ENCODE results near the gene LRRC31. TPM values are rescaled to one million over a fixed set of nuclear protein-coding genes. Genes with fewer than 3 reads are reported as not detected.
A peak's percentile ranks its signal among the peaks of the same experiment; 100 is the strongest.

Gene LRRC31
- polyA plus RNA-seq (2012; rRNA removed) = not detected in 2 replicates
- polyA plus RNA-seq (2012; cell fraction: cytosol; rRNA removed) = not detected in 2 replicates
- polyA plus RNA-seq (2012; cell fraction: nucleus; rRNA removed) = not detected in 2 replicates

DNA sequence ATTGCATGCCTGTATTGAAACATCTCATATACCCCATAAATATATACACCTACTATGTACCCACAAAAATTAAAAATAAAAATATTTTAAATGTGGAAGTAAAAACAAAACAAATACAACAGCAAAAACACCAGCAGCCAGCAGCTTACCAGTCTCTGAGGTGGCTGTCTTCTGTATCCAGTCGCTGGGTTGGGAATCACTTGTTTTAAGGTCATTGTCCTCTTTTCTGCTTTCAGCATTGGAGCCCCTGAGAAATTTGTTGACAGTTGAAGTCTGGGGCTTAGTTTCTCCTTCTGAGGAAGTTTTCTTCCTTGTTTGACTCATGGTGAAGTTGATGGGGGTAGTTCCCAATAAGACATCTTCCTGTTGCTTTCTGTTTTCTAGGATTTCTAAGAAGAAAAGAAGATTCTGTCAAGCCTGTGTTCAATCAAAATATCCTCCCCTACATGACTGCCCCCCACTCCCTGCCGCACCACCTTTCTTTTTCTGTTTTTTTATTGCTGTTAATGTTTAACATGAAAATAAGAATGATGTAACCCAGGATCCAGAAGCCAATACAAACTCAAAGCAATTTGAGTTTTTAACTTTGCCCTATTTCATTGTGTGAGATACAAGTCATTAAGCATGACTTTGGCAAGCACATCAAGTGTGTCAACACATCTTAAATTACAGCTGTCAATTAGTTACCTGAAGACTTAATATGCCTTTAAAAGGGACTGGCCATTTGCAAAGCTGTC lies at the start of gene LRRC31:
Gene LRRC31, minus strand, starts transcription at position 452 of the 737 bp plus-strand sequence. Its CDS starts 128 bp downstream, at position 324.
- CTCF ChIA-PET = no interaction called here
- H3K27me3 ChIP-seq (ENCODE audit: insufficient read depth) = no peaks in the 10 kb centered on the region; the same call in 1 of the 2 replicates

DNA sequence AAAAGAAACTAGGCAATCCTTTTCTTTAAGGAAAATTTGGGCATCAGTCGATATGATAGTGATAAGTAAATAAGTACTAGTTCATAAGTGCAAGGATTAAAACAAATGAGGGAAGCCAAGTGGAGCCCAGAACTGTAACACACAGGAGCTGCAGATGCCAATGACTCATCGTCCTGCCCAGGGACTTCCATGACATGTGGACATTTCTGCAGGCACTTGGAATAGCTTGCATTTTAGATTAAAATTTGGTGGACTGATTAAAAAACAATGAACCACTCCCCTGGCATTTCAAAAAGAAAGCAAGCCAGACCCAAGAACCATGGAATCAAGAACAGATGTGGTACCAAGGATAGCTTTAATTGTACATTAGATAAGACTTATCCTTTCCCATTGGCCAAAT lies 44.6 kb upstream of the LRRC31 start:
- H3K4me1 ChIP-seq (ENCODE audit: control insufficient read depth in 1 of 2, insufficient read depth in 2 of 2, low read depth in 1 of 2, low read length in 1 of 2) = no peaks in the 10 kb centered on the region; a peak in 2 of 4 replicates
- DNase-seq = peak; percentile 15
- no peaks in the 10 kb centered on the region for H3K9me3 ChIP-seq
- no peaks in the 10 kb centered on the region for H4K20me1 ChIP-seq (ENCODE audit: insufficient read depth)
- H3K27ac ChIP-seq (ENCODE audit: low read depth in 2 of 2, low read length in 1 of 2) = no peak overlapping the region
- no peak overlapping the region for H3K4me2 ChIP-seq
- POLR2A ChIA-PET = no interaction called here
- H3K4me3 ChIP-seq (ENCODE audit: low read depth in 2 of 2, low read length in 1 of 2) = no peak overlapping the region
- peak; percentile 18; the same call in 1 of the 2 replicates for TF ChIP-seq FOSL2 (IDR thresholded peaks at IDR 0.05; ENCODE audit: borderline replicate concordance, low read depth)
- no peak for TF ChIP-seq FOXJ3 (CRISPR knock-in tag; IDR thresholded peaks at IDR 0.05)
- no peaks in the 10 kb centered on the region for H3K36me3 ChIP-seq (replicated peaks in 1 of 2; ENCODE audit: control insufficient read depth in 1 of 2, insufficient read depth in 2 of 2, low read length in 1 of 2)
- H3K79me2 ChIP-seq (ENCODE audit: insufficient read depth) = no peaks in the 10 kb centered on the region
- CTCF ChIA-PET = interaction anchor here (0.6 kb wide), 1 partner anchor 320 kb away, joined by 3 read pairs; no protein-coding TSS in a partner anchor
- no peak overlapping the region for H3K9ac ChIP-seq
- H3K9me2 ChIP-seq = no peaks in the 10 kb centered on the region
- H3F3A ChIP-seq (replicated peaks; ENCODE audit: insufficient read depth) = no peaks in the 10 kb centered on the region
- 7% methylated on average over 2 of the region's 2 CpGs for WGBS (ENCODE audit: low lambda C conversion rate)
- H2AFZ ChIP-seq (ENCODE audit: low read depth) = no peak overlapping the region
- no peaks in the 10 kb centered on the region for H3K27me3 ChIP-seq (ENCODE audit: insufficient read depth)

More for the DNA sequence above, at the start of gene LRRC31:
- Histone ChIP-seq H3K4me1 (ENCODE audit: control insufficient read depth in 1 of 2, insufficient read depth in 2 of 2, low read depth in 1 of 2, low read length in 1 of 2) (no peaks in the 10 kb centered on the region), H3K79me2 (ENCODE audit: insufficient read depth) (no peaks in the 10 kb centered on the region), H4K20me1 (ENCODE audit: insufficient read depth) (no peaks in the 10 kb centered on the region), H3F3A (replicated peaks; ENCODE audit: insufficient read depth) (no peaks in the 10 kb centered on the region), H3K4me3 (ENCODE audit: low read depth in 2 of 2, low read length in 1 of 2) (no peak within 1 kb of the TSS), H3K9ac (no peak within 1 kb of the TSS), H3K9me2 (no peaks in the 10 kb centered on the region), H2AFZ (ENCODE audit: low read depth) (no peak within 1 kb of the TSS), H3K36me3 (replicated peaks in 1 of 2; ENCODE audit: control insufficient read depth in 1 of 2, insufficient read depth in 2 of 2, low read length in 1 of 2) (no peaks in the 10 kb centered on the region), H3K9me3 (no peaks in the 10 kb centered on the region), H3K4me2 (no peak within 1 kb of the TSS), H3K27ac (ENCODE audit: low read depth in 2 of 2, low read length in 1 of 2) (no peak within 1 kb of the TSS)
- POLR2A ChIA-PET = no interaction called here
- 52% methylated on average over 2 of the region's 2 CpGs for WGBS (ENCODE audit: low lambda C conversion rate)
- no peak for DNase-seq
- TF ChIP-seq FOXJ3 (CRISPR knock-in tag; IDR thresholded peaks at IDR 0.05) (no peak), RXRA (IDR thresholded peaks at IDR 0.05; ENCODE audit: borderline replicate concordance, low read depth) (no peak), JUND (IDR thresholded peaks at IDR 0.05) (no peak)
- TF ChIP-seq, protein P1, sequence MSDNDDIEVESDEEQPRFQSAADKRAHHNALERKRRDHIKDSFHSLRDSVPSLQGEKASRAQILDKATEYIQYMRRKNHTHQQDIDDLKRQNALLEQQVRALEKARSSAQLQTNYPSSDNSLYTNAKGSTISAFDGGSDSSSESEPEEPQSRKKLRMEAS (IDR thresholded peaks at IDR 0.05; ENCODE audit: low read depth) = no peak

DNA sequence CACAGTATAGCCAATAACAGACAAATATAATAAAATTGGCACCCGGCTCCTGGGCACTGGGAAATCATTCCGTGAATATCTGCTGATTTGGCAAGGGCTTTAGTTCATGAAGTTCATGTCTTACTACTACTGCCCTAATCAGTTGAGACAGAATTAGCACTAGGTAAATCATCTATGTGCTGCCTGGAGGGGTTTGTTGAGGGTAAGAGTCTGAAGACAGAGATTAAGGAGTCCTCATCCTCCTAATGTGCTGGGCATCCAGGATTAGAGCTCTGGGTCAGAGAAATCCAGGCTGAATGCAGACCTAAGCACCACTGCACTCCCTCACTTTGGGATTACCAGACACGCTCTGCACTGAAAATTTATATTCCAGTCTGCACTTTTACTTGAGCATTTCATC lies 43.6 kb upstream of the LRRC31 start:
- no peaks in the 10 kb centered on the region for H4K20me1 ChIP-seq (ENCODE audit: insufficient read depth)
- no peaks in the 10 kb centered on the region for H3F3A ChIP-seq (replicated peaks; ENCODE audit: insufficient read depth)
- H3K4me2 ChIP-seq = no peak overlapping the region
- ChIA-PET POLR2A (no interaction called here), CTCF (no interaction called here)
- H3K27ac ChIP-seq (ENCODE audit: low read depth in 2 of 2, low read length in 1 of 2) = no peak overlapping the region
- no peak for DNase-seq
- TF ChIP-seq, protein P1 (IDR thresholded peaks at IDR 0.05; ENCODE audit: low read depth) = no peak
- TF ChIP-seq RCOR1 (IDR thresholded peaks at IDR 0.05; ENCODE audit: low read length) (no peak), TAF1 (IDR thresholded peaks at IDR 0.05; ENCODE audit: borderline replicate concordance, low read depth, low read length) (no peak), RAD21 (IDR thresholded peaks at IDR 0.05; ENCODE audit: low read length) (no peak), RFX5 (IDR thresholded peaks at IDR 0.05; ENCODE audit: low read length) (no peak), NRF1 (IDR thresholded peaks at IDR 0.05; ENCODE audit: low read depth, low read length) (no peak), TCF12 (IDR thresholded peaks at IDR 0.05) (no peak)
- TF ChIP-seq, protein P2, sequence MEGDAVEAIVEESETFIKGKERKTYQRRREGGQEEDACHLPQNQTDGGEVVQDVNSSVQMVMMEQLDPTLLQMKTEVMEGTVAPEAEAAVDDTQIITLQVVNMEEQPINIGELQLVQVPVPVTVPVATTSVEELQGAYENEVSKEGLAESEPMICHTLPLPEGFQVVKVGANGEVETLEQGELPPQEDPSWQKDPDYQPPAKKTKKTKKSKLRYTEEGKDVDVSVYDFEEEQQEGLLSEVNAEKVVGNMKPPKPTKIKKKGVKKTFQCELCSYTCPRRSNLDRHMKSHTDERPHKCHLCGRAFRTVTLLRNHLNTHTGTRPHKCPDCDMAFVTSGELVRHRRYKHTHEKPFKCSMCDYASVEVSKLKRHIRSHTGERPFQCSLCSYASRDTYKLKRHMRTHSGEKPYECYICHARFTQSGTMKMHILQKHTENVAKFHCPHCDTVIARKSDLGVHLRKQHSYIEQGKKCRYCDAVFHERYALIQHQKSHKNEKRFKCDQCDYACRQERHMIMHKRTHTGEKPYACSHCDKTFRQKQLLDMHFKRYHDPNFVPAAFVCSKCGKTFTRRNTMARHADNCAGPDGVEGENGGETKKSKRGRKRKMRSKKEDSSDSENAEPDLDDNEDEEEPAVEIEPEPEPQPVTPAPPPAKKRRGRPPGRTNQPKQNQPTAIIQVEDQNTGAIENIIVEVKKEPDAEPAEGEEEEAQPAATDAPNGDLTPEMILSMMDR (IDR thresholded peaks at IDR 0.05) = no peak
- TF ChIP-seq, protein P3, sequence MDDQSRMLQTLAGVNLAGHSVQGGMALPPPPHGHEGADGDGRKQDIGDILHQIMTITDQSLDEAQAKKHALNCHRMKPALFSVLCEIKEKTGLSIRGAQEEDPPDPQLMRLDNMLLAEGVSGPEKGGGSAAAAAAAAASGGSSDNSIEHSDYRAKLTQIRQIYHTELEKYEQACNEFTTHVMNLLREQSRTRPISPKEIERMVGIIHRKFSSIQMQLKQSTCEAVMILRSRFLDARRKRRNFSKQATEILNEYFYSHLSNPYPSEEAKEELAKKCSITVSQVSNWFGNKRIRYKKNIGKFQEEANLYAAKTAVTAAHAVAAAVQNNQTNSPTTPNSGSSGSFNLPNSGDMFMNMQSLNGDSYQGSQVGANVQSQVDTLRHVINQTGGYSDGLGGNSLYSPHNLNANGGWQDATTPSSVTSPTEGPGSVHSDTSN (IDR thresholded peaks at IDR 0.05) = no peak
- H3K4me3 ChIP-seq (ENCODE audit: low read depth in 2 of 2, low read length in 1 of 2) = no peak overlapping the region
- 69% methylated on average over 3 of the region's 3 CpGs for WGBS (ENCODE audit: low lambda C conversion rate)
- H3K4me1 ChIP-seq (ENCODE audit: control insufficient read depth in 1 of 2, insufficient read depth in 2 of 2, low read depth in 1 of 2, low read length in 1 of 2) = no peaks in the 10 kb centered on the region; a peak in 2 of 4 replicates
- H3K9me3 ChIP-seq = no peaks in the 10 kb centered on the region
- no peaks in the 10 kb centered on the region for H3K36me3 ChIP-seq (replicated peaks in 1 of 2; ENCODE audit: control insufficient read depth in 1 of 2, insufficient read depth in 2 of 2, low read length in 1 of 2)
- no peaks in the 10 kb centered on the region for H3K27me3 ChIP-seq (ENCODE audit: insufficient read depth)
- no peak overlapping the region for H3K9ac ChIP-seq
- H3K9me2 ChIP-seq = no peaks in the 10 kb centered on the region
- no peak overlapping the region for H2AFZ ChIP-seq (ENCODE audit: low read depth)
- H3K79me2 ChIP-seq (ENCODE audit: insufficient read depth) = no peaks in the 10 kb centered on the region

Measured in SK-N-SH (cell line).